MM.1S (cell line): ENCODE data around the gene NDST4.

ENCODE experiments used
- DNase-seq: peaks from one replicate; pipeline ENCODE4 v3.0.0-alpha.2; 2015
- H2AFZ ChIP-seq: fragments of 300-600 bp; sonication (generic); 2 replicates; pipeline ENCODE4 v1.6.0; 2016; ENCODE audit warnings: antibody characterized with exemption, low read length
- H3F3A ChIP-seq: fragments of 300-600 bp; sonication (generic); 2 replicates; pipeline ENCODE4 v1.6.1; 2016; ENCODE audit warnings: mild to moderate bottlenecking, antibody characterized with exemption, low read length, moderate library complexity, mixed read lengths; ENCODE audit not compliant: insufficient read depth
- H3K27ac ChIP-seq: fragments of 300-600 bp; sonication (generic); 2 replicates; pipeline ENCODE4 v1.5.1; 2016; ENCODE audit warnings: mild to moderate bottlenecking, low read length
- H3K27me3 ChIP-seq: fragments of 300-600 bp; sonication (generic); replicated peaks from 2 replicates; pipeline ENCODE4 v1.6.0; 2016; ENCODE audit warnings: low read length; ENCODE audit not compliant: insufficient read depth
- H3K36me3 ChIP-seq: fragments of 300-600 bp; sonication (generic); replicated peaks from 2 replicates; pipeline ENCODE4 v1.6.1; 2016; ENCODE audit warnings: mild to moderate bottlenecking, low read length, mixed read lengths; ENCODE audit not compliant: insufficient read depth
- H3K4me1 ChIP-seq: fragments of 300-600 bp; sonication (generic); 2 replicates; pipeline ENCODE4 v1.6.1; 2016; ENCODE audit warnings: low read length, mixed read lengths
- H3K4me2 ChIP-seq: fragments of 300-600 bp; sonication (generic); 2 replicates; pipeline ENCODE4 v1.6.0; 2016; ENCODE audit warnings: low read depth, low read length
- H3K4me3 ChIP-seq: fragments of 300-600 bp; sonication (generic); 2 replicates; pipeline ENCODE4 v1.5.1; 2016; ENCODE audit warnings: low read length, mixed read lengths
- H3K79me2 ChIP-seq: fragments of 300-600 bp; sonication (generic); 2 replicates; pipeline ENCODE4 v1.6.1; 2016; ENCODE audit warnings: mixed run types, low read length, mixed read lengths
- H3K9ac ChIP-seq: fragments of 300-600 bp; sonication (generic); 2 replicates; pipeline ENCODE4 v1.6.1; 2016; ENCODE audit warnings: low read length, mixed read lengths
- H3K9me2 ChIP-seq: fragments of 300-600 bp; sonication (generic); replicated peaks from 2 replicates; pipeline ENCODE4 v1.6.1; 2016; ENCODE audit warnings: mild to moderate bottlenecking, low read length, mixed read lengths; ENCODE audit not compliant: insufficient read depth
- H3K9me3 ChIP-seq: fragments of 300-600 bp; sonication (generic); replicated peaks from 2 replicates; pipeline ENCODE4 v1.6.1; 2016; ENCODE audit warnings: mild to moderate bottlenecking, low read length, mixed read lengths; ENCODE audit not compliant: insufficient read depth
- H4K20me1 ChIP-seq: fragments of 300-600 bp; sonication (generic); 2 replicates; pipeline ENCODE4 v1.6.1; 2016; ENCODE audit warnings: mild to moderate bottlenecking, low read length, moderate library complexity, mixed read lengths; ENCODE audit not compliant: insufficient read depth
- EZH2 ChIP-seq: fragments of 300-600 bp; sonication (generic); optimal IDR thresholded peaks from 2 replicates; pipeline ENCODE3; 2017; ENCODE audit warnings: low read depth, mild to moderate bottlenecking, antibody characterized with exemption, low read length, mixed read lengths
- EZH2phosphoT487 ChIP-seq: fragments of 300-600 bp; sonication (generic); IDR thresholded peaks from 2 replicates; pipeline ENCODE4 v1.6.1; 2018; ENCODE audit warnings: antibody characterized with exemption, low read length
- TF ChIP-seq, protein P1 (sequence below): fragments of 300-600 bp; sonication (generic); IDR thresholded peaks from 2 replicates; pipeline ENCODE4 v1.5.1; 2016; ENCODE audit warnings: antibody characterized with exemption, low read length, mixed read lengths

NDST4 gene

DNA sequence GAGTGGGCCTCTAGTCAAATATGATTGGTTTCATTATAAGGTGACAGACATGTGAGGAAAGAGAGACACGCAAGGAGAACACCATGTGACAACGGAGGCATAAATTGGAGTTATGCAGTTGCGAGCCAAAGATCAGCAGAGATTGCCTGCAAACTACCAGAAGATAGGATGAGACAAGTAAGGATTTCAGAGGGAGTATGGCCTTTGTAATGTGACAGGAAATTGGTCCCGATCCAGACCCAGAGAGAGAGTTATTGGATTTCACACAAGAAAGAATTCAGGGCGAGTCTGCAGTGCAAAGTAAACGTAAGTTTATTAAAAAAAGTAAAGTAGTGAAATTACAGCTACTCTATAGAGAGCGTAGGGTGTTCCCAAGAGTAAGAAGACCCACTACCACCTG is 35.7 kb upstream of the NDST4 start:
- H3K27me3 ChIP-seq, result no peaks in the 10 kb centered on the region

GRCh38 chr4:115145393-115146160 is 32.2 kb upstream of the NDST4 start:
- Histone ChIP-seq H3K9me2 (no peaks in the 10 kb centered on the region), H3F3A (no peaks in the 10 kb centered on the region), H3K27ac (no peak overlapping the region), H3K9ac (no peak overlapping the region), H2AFZ (no peak overlapping the region), H3K79me2 (no peaks in the 10 kb centered on the region), H4K20me1 (no peaks in the 10 kb centered on the region), H3K9me3 (no peaks in the 10 kb centered on the region), H3K27me3 (no peaks in the 10 kb centered on the region), H3K4me3 (no peak overlapping the region), H3K4me2 (no peak overlapping the region), H3K4me1 (no peaks in the 10 kb centered on the region), H3K36me3 (no peaks in the 10 kb centered on the region)
- TF ChIP-seq, protein P1, sequence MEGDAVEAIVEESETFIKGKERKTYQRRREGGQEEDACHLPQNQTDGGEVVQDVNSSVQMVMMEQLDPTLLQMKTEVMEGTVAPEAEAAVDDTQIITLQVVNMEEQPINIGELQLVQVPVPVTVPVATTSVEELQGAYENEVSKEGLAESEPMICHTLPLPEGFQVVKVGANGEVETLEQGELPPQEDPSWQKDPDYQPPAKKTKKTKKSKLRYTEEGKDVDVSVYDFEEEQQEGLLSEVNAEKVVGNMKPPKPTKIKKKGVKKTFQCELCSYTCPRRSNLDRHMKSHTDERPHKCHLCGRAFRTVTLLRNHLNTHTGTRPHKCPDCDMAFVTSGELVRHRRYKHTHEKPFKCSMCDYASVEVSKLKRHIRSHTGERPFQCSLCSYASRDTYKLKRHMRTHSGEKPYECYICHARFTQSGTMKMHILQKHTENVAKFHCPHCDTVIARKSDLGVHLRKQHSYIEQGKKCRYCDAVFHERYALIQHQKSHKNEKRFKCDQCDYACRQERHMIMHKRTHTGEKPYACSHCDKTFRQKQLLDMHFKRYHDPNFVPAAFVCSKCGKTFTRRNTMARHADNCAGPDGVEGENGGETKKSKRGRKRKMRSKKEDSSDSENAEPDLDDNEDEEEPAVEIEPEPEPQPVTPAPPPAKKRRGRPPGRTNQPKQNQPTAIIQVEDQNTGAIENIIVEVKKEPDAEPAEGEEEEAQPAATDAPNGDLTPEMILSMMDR, result no peak
- TF ChIP-seq EZH2phosphoT487 (no peak), EZH2 (no peak)
- no peak for DNase-seq

More for the DNA sequence above, 35.7 kb upstream of the NDST4 start:
- Histone ChIP-seq H3K27ac (no peak overlapping the region), H3F3A (peaks cover 3% of the 10 kb centered on the region; the same call in 1 of the 2 replicates), H3K9ac (no peak overlapping the region), H3K79me2 (no peaks in the 10 kb centered on the region), H3K4me2 (no peak overlapping the region), H4K20me1 (no peaks in the 10 kb centered on the region), H3K9me3 (no peaks in the 10 kb centered on the region), H3K4me1 (peaks cover 22% of the 10 kb centered on the region), H3K9me2 (no peaks in the 10 kb centered on the region), H3K36me3 (no peaks in the 10 kb centered on the region), H2AFZ (no peak overlapping the region), H3K4me3 (no peak overlapping the region)
- no peak for DNase-seq
- no peak for TF ChIP-seq EZH2phosphoT487
- TF ChIP-seq, protein P1, result no peak
- TF ChIP-seq EZH2, result no peak

GRCh38 chr4:115128037-115128436 is 14.6 kb upstream of the NDST4 start:
- Histone ChIP-seq H3K9me2 (no peaks in the 10 kb centered on the region), H3K4me2 (no peak overlapping the region), H3K9me3 (no peaks in the 10 kb centered on the region), H3K27ac (no peak overlapping the region), H3K4me1 (no peaks in the 10 kb centered on the region), H2AFZ (no peak overlapping the region), H3K27me3 (no peaks in the 10 kb centered on the region), H4K20me1 (no peaks in the 10 kb centered on the region), H3F3A (no peaks in the 10 kb centered on the region), H3K79me2 (no peaks in the 10 kb centered on the region), H3K9ac (no peak overlapping the region), H3K4me3 (no peak overlapping the region), H3K36me3 (no peaks in the 10 kb centered on the region)
- no peak for DNase-seq
- TF ChIP-seq, protein P1, result no peak
- TF ChIP-seq EZH2 (no peak), EZH2phosphoT487 (no peak)
